T-helper 9 cell (primary cell): Measurements from ENCODE around the gene CTH.
"Not testable (repeated sequence)": the region's sequence is repeated elsewhere in the genome, so short reads cannot be mapped to it uniquely, and the experiment has no call there.

Source experiments
- DNase-seq: peaks from one replicate; pipeline ENCODE4 v3.0.0-alpha.2; 2020
- total RNA-seq, 2 donors: gene quantifications; one replicate each; lab custom pipeline; 2026; lab: John Stamatoyannopoulos, UW

CTH gene
- 2.7 to 6.5 reads per million in 2 donors for total RNA-seq

GRCh38 chr1:70410604-70411359, at the start of gene CTH:
Gene CTH, plus strand, starts transcription at chr1:70411268. Its CDS starts 148 bp downstream, at chr1:70411416.
- DNase-seq, result peak; percentile 87

- DNase-seq, result no peak
These were observed 49.2 kb upstream of the CTH start for GRCh38 chr1:70361727-70362398.

DNA sequence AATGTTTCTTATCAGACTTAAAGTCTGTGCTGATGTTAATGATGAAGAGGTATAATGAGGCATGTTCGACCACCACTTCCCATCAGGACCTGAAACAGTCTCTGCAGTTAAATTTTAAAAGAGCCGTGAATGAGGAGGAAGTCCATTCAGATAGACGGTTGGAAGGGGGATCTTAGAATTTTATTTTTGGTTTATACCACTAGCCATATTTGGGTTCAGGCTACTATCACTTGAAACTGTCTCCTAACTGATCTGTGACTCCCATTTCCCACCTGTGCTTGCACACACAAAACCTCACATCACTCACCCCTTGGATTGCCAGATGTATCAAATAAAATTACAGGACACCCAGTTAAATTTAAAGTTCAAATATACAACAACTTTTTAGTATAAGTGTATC, 46.6 kb upstream of the CTH start:
- no peak for DNase-seq

GRCh38 chr1:70366425-70366952, 44.6 kb upstream of the CTH start:
- not testable (repeated sequence) for DNase-seq

DNA sequence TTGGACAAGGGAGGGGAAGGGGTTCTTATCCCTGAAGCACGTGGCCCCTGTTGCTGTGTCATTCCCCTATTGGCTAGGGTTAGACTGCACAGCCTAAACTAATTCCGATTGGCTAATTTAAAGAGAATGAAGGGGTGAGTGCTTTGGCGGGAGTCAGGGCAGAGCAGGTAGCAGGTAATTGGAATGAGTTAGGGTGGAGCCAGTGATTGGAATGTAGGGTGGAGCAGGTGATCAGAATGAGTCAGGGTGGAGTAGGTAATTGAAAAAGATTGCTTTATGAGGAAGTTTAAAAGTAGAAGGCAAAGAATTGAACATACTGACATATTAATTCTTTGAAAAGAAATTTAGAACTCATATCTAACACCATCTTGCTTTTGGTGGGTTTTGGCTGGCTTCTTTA, 44.1 kb upstream of the CTH start:
- not testable (repeated sequence) for DNase-seq

- DNase-seq, result not testable (repeated sequence)
These were observed 43.7 kb upstream of the CTH start for GRCh38 chr1:70367397-70367796.

- not testable (repeated sequence) for DNase-seq
These were observed 39.5 kb upstream of the CTH start for GRCh38 chr1:70371586-70371985.

- no peak for DNase-seq
These were observed 38.6 kb upstream of the CTH start for GRCh38 chr1:70372426-70372825.

- DNase-seq, result not testable (repeated sequence)
These were observed 37.5 kb upstream of the CTH start for GRCh38 chr1:70373580-70373979.

GRCh38 chr1:70376196-70376595, 34.9 kb upstream of the CTH start:
- DNase-seq, result no peak

DNA sequence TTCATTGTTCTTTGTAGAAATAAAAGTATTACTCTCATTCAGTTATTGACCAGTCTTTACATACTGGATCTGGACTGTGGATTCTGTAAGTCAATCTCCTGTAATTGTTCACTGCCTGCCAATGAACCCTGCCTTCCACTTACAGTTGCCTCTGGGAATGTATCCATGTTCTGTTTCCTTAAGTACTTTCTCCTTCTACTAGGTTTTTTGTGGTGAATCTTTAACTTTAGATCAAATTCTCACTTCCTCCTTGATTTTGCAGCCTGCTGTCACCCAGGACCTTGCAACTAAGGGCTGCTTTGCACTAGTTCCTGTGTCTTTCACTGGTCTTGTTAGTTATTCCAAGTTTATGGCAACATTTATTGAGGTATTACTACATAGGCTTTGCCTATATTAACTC, 28.4 kb upstream of the CTH start:
- DNase-seq, result no peak

DNA sequence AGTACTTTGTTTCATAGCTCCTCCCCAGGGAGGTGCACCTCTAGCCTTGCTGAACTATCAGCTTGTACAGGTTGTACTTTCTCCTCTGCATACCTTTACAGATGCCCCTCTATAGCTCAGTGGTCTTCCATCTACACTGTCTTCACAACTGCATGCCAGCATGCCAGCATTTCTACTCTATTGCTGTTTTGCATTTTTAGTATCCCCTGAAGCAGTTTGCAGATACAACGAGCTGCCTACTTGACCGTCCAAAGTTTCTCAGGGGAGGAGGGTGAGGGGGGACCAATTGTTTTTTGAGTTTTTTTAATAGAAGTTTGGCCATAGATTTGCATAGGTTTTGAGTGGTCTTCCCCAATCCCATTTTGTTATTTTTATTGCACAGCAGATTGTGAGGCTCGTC, 27.6 kb upstream of the CTH start:
- no peak for DNase-seq

GRCh38 chr1:70384542-70384941, 26.5 kb upstream of the CTH start:
- DNase-seq, result no peak

DNA sequence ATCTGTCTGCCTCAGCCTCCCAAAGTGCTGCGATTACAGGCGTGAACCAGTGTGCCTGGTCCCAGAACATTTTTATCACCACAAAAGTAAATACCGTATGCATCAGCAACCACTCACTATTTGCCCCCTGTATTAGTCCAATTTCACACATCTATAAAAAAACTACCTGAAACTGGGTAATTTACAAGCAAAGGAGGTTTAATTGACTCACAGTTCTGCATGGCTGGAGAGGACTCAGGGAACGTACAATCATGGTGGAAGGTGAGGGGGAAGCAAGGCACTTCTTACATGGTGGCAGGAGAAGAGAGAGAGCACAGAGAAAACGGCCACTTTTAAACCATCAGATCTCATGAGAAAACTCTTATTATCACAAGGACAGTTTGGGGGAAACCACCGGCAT, 25.6 kb upstream of the CTH start:
- DNase-seq, result no peak

- DNase-seq, result no peak
These were observed 24.9 kb upstream of the CTH start for GRCh38 chr1:70386121-70386520.

GRCh38 chr1:70387507-70387906, 23.6 kb upstream of the CTH start:
- DNase-seq, result no peak

DNA sequence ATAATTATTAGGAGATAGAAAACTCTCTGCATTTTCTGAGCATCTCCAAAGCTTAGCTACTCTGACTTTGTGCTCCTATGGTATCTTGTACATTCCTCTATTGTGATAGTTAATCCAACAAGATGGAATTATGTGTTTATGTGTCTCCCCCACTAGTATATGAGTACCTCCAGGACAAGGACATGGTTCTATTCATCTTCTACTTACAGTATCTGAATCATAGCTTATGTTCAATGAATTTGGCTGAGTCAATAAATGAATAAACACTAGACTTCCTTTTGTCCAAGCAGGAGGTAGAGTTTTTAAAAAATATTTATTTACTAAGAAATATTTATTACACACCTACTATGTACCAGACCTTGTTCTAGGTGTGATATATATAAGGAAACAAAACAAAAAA, 18.4 kb upstream of the CTH start:
- DNase-seq, result no peak

DNA sequence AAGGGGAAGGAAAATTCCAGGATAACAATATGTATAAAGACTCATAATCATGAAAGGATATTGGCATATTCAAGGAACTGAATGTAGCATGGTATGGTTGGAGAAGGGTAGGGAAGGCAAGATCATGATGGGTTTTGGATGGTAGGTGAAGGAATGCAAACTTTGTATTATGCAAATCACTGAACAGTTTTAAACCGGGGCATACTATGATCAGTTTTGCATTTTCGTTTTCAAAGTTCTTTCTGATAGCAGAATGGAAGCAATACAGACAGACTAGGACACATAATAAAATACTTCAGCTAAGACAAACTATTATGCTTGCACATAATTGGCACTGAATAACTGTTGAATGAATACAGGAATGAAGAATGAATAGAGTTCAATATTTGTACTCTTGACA, 14.5 kb upstream of the CTH start:
- no peak for DNase-seq

DNA sequence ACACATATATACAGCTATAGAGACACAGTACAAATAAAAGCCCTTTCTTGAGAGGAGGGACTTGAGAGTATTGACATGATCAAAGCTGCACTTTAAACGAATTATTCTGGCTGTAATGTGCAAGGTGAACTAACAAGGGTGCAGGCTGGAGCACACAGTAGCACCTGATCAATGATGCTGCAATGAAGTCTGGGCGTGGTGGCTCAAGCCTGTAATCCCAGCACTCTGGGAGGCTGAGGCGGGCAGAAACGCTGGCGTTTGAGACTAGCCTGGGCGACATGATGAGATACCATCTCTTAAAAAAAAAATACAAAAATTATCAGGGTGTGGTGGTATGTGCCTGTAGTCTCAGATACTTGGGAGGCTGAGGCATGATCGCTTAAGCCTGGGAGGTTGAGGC, 14.1 kb upstream of the CTH start:
- DNase-seq, result no peak

GRCh38 chr1:70400335-70400734, 10.7 kb upstream of the CTH start:
- no peak for DNase-seq

DNA sequence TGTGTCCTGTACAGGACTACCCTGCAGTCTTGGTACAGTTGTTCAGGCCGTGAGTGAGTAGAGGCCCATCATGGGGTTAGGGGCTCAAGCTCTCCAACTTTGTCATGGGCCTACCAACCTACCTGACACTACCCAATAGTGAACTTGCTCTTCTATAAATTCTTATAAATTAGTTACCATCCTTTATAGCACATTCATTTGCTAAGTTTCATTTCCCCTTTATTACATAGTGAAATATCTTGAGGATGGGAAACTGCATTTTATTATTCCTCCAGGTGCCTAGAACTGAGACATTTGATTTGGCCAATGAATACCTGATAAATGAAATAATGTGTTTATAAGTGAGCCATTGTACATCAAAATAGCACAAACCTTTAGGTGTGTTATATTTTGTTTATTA, 9.1 kb upstream of the CTH start:
- DNase-seq, result no peak

GRCh38 chr1:70403759-70404158, 7.3 kb upstream of the CTH start:
- DNase-seq, result no peak

- no peak for DNase-seq
These were observed 5.2 kb upstream of the CTH start for GRCh38 chr1:70405780-70406416.

DNA sequence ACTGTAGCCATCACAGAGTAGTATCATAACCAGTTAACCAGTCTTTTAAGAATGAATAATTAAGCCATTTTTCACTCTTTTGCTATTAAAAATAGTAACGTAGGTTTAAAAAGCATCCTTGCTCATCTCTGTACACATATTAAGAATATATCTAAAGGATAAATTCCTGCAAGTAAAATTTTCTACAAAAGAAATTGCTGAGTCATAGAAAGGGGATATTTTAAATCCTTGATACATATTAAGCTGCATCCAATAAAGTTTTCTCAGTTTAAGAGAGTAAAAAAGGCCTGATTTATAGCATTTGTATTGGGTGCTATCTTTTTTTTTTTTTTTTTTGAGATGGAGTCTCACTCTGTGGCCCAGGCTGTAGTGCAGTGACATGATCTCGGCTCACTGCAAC, 1.9 kb upstream of the CTH start:
- DNase-seq, result no peak
